ENCODE results near the gene ACTR6.
"Not testable (repeated sequence)": the region's sequence is repeated elsewhere in the genome, so short reads cannot be mapped to it uniquely, and the experiment has no call there.

ACTR6 gene

DNA sequence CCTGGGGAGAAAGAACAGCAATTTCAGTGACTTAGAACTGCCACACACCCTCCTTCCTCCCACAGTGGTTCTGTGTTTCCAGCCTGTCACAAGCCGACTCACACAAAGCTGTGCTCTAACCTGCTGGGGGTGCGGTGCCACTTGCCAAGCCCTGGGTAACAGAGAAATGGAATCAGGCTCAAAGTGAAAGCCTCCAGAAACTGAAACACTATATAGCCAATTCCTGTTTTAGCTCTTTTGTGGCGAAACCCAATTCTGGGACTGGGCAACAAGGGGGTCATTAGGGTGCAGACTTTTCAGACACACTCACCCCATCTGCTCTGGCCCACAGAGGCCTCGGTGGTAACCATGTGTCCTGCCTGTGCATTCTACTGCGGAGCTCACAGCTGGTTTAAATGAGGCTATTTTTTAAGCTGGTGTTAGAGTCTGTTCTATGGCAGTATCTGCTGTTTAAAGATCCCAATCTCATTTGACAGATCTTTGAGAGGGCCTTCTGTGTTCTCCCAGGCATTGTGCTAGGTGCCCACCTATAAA, 15.2 kb upstream of the ACTR6 start:
- DNase-seq (ENCODE audit: low spot score), result no peak

DNA sequence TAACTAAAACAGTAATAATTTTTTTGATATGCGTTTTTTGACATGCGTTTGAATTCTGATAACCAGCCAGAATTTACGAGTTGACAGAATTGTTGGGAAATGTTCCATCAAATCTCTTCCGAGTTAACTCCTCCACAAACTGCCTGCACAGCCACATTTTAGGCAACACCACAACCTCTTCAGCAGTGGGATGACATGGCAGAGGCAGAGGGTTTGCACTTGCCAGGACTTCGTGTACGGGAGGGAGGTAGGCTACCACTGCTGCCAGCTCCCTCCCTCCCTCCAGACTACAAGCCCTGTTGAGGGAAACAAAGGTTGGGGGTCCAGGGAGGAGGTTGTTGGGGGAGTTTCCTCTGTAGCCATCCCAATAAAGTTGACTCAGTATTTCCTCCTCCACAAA, 14.5 kb upstream of the ACTR6 start:
- DNase-seq (ENCODE audit: low spot score), result no peak

DNA sequence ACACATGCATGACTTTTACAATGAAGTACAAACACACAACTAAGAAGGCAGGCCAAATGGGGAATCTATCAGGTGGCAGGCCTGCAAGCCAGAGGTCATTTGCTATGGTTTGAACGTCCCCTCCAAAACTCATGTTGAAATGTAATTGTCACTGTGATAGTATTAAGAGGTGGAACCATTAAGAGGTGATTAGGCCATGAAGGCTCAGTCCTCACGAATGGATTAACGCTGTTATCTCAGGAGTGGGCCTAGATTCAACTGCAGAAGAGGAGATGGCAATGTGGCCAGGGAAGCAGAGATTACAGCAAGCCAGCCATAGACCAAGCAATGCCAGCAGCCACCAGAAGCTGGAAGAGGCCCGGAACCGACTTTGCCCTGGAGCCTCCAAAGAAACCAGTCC, 13.5 kb upstream of the ACTR6 start:
- DNase-seq (ENCODE audit: low spot score), result no peak

DNA sequence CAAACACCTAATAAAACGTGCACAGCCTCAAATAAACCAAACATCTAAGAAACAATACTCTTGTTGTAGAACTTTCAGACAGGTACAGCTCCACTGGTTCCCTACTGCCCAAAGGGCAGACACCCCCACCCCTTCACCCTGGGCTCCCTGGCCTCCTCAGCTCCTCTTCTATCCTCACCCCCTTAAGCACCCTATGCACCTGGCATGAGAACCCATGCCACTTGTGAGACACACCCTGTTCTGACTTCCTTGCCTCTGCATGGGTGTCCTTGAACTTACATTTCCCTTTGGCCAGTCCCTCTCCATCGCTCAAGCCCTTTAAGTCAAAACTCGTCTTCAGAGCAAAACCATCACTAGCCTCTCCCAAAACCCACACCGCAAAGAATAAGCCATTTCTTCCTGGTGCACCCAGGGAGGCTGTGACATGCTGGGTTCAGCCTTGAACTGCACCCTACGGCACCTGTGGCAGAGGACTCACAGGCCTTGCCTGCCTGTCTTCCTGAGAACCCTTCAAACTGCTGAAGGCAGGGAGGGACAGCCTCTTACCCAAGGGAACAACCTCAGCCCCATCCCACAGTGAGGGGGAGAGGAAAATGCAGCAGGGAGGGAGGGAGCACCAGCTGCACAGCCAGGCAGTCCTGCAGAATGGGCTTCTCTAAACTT, 12.6 kb upstream of the ACTR6 start:
- DNase-seq (ENCODE audit: low spot score), result no peak

DNA sequence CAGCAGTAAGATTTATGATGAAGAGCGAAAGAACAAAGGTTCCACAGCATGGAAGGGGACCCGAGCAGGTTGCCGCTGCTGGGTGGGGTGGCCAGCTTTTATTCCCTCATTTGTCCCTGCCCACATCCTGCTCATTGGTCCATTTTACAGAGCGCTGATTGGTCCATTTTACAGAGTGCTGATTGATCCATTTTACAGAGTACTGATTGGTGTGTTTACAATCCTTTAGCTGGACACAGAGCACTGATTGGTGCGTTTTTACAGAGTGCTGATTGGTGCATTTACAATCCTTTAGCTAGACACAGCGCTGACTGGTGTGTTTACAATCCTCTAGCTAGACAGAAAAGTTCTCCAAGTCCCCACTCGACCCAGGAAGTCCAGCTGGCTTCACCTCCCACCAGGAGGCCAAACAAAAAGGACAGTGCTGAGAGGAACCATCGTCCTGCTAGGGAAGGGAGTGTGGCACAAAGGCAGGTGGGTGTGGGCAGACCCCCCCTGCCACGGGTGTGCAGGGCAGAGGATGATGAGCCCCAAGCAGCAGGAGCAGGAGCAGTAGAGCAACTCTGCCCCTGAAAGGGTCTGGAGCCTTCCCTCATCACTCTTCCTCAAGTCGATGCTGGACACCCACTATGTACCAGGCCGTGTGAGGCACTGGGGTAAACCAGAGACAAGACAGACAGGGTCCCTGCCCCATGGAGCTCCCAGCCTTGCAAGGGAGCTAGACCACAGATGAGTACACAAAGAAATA, 11.6 kb upstream of the ACTR6 start:
- DNase-seq (ENCODE audit: low spot score), result not testable (repeated sequence)

DNA sequence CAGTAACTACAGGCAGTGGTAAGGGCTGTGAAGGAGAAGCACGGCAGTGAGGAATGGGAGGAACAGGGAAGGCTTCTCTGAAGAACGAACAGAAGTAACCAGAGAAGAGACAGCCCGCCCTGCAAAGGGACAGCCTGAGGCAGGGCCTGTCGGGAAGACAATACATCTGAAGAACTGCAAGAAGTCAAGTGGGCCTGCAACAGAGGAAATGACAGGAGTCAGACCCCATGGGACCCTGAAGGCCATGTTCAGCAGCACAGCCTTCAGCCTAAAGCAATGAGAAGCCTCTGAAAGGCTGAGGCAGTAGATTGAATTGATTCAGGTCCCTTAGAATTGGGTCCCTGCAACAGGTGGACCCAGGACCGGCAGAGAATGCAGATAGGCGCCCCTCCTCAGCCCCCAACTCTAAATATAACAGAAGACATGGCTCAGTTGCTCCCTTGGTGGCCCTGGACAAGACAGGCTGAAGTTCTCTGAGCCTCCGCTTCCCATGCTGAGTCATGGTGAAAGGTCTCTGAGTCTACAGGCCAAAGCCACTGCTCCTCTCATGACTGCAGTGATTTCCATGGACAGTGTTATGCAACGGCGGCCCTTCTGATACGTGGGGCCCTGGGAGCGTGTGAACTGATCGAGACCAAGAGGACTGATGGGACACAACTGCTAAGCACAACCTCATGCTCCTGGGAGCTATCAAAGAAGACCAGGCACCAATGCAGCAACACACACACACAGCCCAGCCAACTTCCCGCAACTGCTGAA, 10.8 kb upstream of the ACTR6 start:
- DNase-seq (ENCODE audit: low spot score), result no peak

DNA sequence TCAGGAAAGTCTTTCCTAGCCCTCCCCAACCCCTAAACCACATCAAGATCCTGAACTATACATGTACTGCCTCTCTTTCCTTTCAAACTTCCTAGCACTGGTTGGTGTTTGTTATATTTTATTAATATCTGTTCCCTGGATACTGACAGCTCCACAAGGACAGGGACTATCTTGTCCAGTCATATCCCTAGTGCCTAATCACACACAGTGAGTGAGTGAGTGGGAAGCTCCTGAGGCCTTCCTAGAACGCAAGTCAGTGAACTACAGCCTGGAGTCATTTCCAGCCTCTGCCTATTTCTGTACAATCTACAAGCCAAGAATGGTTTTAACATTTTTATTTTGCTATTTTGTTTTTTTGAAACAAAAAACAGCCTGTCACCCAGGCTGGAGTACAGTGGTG, 7.5 kb upstream of the ACTR6 start:
- DNase-seq (ENCODE audit: low spot score), result no peak

DNA sequence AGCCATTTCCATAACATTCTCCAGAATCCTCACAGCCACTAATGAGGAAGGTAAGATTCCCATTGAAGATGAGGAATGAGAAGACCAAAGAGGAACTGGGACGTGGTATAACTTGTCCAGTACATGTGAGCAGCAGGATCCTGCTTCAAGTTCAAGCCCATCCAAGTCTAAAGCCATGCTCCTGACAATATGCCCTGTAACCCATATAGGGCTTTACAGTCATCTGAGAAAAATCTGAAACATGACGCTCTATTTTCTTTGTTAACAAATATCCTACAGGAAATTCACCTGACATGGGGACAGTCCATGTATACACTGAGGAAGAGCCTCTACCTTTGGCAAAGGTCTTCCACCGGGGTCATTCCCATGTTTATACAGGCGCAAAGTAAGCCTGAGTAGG, 3.1 kb upstream of the ACTR6 start:
- no peak for DNase-seq (ENCODE audit: low spot score)

DNA sequence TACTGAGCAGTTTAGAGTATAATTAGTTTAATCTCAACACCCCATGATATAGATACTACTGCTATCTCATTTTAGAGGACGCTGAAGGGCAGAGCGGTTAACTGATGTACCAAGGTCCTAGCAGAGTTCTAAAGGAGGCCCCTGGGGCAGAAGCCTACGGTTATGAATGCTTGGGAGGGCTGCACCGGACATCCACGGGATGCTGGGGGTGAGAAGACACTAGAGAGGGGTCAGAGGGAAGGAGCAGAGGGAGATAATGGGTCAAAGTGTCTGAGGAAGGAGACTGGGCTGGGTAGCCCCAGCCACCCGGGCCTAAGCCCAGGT, 1.6 kb upstream of the ACTR6 start:
- DNase-seq (ENCODE audit: low spot score), result no peak

DNA sequence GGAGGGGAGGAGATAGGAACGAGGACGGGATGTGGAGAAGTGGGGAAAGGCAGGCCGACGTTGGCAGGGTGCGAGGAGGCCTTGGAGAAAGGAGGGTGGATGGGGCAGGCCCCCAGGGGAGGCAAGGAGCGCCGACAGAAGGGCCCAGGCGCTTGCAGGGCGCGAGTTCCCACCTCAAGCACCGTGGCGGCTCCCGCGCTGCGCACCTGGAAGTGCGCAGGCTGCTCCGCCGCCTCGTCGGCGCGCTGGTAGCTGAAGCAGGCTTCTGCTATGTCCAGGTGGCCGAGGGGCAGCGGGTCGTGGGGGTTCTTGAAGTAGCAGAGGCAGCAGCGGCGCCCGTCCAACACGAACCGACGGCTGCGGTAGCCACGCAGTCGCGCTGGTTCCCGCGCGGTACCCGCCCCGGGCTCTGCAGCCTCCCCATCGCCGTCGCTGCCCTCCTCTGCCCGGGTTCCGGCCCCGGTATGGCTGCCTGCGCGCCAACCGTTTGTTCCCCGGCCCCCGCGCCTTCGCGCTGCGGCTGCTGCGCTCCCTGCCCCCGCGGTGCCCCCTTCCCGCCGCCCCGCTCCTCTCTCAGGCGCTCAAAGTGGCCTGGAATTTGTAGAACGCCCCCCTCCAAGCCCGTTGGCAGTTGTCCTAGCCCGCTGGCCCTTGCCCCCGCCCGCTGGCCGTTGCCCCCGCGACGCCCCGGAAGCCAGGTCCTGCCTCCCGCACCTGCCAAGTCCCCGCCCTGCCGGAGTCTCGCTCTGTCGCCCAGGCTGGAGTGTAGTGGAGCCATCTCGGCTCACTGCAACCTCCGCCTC, 1.1 kb upstream of the ACTR6 start:
- DNase-seq (ENCODE audit: low spot score), result peak; percentile 84

DNA sequence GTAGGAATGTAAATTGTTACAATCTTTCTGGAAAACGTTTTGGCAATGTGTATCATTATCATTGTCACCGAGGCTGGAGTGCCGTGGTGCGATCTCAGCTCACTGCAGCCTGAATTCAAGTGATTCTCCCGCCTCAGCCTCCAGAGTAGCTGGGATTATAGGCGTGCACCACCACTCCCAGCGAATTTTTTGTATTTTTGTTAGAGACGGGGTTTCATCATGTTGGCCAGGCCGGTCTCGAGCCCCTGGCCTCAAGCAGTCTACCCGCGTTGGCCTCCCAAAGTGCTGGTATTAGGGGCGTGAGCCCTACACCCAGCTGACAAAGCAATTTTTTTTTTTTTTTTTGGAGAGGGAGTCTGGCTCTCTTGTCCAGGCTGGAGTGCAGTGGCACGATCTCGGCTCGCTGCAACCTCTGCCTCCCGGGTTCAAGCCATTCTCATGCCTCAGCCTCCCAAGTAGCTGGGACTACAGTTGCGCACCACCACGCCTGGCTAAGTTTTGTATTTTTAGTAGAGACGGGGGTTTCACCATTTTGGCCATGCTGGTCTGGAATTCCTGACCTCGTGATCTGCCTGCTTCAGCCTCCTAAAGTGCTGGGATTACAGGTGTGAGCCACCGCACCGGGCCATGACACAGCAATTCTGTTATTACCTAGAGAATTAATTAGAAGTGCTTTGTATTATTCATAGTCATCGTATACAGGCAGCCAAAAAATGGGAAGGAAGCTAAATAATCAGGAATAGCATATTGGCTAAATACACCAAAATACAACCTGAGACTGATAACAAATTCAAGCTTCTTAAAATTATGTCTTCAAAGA, 1.2 kb downstream of the ACTR6 start:
- DNase-seq (ENCODE audit: low spot score), result no peak

DNA sequence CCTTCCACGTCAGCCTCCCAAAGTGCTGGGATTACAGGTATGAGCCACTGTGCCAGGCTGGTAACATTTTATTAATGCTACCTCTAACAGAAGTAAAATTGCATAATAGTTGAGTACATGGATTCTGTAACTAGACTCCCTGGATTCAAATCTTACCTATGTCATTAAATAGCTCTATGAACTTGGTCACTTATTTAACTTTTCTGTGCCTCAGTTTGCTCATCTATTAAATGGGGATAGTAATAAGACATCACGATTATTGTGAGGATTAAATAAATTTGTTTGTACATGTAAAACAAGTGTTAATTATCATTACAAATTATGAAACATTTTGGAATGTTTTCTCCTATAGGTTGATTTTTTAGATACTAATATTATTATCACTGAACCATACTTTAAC, 6.7 kb downstream of the ACTR6 start:
- no peak for DNase-seq (ENCODE audit: low spot score)

DNA sequence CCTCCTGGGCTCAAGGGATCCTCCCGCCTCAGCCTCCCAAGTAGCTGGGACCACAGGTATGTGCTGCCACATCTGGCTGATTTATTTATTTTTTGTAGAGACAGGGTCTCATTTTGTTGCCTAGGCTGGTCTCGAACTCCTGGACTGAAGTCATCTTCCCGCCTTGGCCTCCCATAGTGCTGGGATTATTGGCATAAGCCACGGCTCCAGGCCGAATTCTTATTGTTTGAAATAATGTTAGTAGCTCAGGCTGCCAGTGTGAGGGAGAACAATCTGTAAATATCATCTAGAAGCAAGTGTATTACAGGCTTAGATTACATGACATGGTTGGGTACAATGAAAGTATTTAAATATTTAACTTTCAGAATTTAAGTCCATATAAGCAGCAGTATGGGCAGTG, 8.2 kb downstream of the ACTR6 start:
- no peak for DNase-seq (ENCODE audit: low spot score)

DNA sequence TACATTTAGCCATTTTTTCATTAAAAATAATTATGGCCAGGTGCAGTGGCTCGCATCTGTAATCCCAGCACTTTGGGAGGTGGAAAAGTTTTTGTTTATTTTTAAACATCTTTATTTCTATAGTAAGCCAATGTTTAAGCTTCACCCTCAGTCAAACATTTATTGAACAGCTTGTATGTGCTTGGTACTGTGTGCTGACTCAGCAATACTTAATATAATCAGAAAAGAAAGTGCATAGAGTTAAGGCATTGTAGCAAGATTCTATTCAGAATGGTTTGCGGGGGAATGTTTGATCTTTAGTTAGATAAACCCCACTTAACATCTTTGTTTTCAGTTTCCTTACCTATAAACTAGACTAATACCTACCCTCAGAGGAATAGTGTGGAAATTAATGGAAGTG, 11.1 kb downstream of the ACTR6 start:
- DNase-seq (ENCODE audit: low spot score), result no peak

DNA sequence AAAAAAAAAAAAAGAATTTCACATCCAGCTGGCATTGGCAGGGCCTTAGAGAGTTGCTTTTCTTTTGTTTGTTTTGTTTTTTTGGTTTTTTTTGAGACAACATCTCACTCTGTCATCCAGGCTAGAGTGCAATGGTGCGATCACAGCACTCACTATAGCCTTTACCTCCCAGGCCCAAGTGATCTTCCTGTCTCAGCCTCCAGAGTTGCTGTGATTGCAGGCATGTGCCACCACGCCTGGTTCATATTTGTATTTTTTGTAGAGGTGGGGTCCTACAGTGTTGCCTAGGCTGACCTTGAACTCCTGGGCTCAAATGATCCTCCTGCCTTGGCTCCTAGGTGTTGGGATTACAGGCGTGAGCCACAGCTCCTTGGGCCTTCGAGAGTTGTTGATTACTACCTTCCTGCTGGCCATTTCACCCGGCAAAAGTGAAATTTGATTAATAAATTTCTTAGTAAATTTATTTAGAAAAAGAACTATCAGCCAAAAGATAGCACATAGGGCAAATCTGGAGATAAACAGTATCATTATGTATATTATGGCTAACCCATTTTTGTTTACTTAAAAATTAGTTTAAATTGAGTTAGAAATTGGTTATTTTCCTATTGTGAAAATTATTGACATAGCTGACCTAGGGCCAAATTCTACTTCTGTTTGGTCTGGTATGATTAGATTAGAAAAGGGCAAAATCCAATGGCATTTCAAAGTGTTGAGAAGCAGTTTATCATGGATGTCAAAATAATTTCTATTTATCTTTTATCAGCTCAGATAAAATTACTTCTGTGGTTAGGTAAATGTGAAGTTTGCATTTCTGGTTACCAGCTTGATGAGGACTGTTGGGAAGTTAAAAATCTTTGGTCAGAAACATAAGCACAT, 12.6 kb downstream of the ACTR6 start:
- DNase-seq (ENCODE audit: low spot score), result no peak

DNA sequence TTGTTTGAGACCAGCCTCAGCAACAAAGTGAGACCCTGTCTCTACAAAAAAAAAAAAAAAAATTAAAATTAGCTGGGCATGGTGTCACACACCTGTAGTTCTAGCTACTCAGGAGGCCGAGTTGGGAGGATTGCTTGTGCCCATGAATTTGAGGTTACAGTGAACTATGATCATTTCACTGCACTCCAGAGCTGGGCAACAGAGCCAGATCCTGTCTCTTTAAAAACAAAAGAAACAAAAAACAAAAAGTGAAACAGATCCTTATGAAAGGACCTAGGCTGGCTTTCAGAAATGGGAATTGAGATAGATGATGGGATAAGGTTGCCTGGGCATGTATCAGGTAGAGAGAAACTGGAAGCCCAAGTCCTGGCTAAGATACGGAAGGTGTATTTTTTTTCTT, 13.9 kb downstream of the ACTR6 start:
- no peak for DNase-seq (ENCODE audit: low spot score)

DNA sequence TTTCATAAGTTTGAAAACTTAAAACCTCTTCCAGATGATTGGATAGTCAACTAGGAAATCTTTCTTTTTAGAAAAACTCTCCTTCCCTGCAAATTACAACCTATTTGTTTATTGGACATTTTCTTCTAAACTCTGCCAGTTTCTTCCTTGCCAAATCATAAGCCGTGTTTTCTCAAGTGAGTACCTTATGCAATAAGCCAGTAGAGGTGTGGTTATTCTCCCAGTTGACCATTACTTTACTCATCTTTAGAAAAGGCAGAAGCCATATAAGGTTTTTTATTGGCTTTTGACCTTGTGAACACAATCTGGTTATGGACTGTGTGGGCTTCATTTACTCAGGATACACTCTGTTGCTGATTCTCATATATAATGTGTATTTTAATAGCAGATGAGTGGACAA, 14.6 kb downstream of the ACTR6 start:
- no peak for DNase-seq (ENCODE audit: low spot score)

DNA sequence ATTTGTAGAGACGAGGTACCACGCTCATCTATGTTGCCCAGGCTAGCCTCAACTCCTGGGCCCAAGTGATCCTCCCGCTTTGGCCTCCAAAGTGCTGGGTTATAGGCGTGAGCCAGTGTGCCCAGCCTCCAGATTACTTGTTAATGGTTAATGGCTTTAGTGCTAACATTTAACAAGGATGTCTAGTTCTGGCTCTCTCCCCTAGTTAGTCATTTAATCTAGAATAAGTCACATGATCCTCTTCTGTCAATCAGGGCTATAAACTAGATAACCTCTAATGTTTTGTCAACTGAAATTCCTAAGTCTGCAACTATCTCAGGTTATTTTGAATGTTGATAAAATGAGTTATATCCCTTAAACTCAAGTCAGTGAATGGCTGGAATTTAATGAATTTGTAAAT, 15.7 kb downstream of the ACTR6 start:
- no peak for DNase-seq (ENCODE audit: low spot score)

DNA sequence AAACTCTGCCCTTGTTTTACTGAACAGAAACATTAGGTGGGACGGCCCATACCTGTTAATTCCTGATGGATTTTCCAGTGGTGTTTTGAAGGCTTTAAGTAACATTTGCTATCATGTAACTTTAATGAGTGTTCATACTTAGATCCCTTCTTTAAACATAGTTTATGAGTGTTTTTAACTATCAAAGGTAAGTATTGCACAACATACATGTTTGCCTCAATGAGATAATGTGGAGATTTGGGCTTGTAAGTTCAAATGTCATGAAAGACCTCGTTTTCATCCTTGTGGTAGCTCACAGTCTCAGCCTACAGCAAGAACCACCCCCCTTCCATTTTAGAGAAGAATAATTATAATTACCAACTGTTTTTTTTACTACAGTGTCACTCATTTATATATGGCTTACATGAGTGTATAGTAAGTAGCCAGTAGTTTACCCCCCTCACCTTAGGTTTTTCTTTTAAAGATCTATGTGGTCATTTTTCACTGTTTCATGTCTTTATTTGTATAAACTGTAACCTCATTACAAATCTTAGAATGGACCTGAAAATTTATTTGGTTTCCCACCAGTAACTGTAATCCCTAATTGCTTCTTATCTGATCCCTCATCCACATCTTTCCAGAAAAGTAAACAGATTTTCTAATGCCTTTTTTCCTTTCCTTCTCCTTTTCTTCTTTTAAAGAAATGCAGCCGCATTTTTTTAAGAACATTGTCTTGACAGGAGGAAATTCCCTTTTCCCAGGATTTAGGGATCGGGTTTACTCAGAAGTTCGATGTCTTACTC, 18.9 kb downstream of the ACTR6 start:
- DNase-seq (ENCODE audit: low spot score), result no peak

DNA sequence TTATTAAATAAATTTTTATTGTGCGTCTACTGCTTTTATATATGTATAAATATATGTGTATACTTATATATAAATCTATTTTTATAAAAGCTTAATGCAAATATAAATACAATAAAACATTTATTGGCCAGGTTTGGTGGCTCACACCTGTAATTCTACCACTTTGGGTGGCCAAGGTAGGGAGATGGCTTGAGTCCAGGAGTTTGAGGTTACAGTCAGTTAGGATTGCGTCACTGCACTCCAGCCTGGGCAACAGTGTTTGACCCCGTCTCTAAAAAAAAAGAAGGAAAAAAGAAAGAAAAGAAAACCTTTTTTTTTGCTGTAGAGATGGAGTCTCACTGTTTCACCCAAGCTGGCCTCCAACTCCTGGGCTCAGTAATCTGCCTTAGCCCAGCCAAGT, 20.9 kb downstream of the ACTR6 start:
- DNase-seq (ENCODE audit: low spot score), result no peak
